HepG2 (cell line): ENCODE data around the gene EEA1. TPM values are rescaled to one million over a fixed set of nuclear protein-coding genes. Genes with fewer than 3 reads are reported as not detected.

Source experiments
- ATAC-seq: fragments of 200-7000 bp; cut with Tn5 transposase; 3 replicates; pipeline ENCODE4 v1.9.1; 2020; ENCODE audit warnings: mild to moderate bottlenecking, moderate library complexity
- BruUV-seq: library from RNA; stranded (reverse); fragments of 400-500 nt; replicated peaks from 2 replicates; lab custom pipeline; 2021; lab: Mats Ljungman, UMichigan
- CTCF ChIA-PET: fragments of 300-600 bp; formaldehyde crosslinking; extraction: SDS; loops from one replicate; lab custom pipeline; 2021; ENCODE audit warnings: low total read pairs, inconsistent platforms, low intra/inter-chr PET ratio; lab: Yijun Ruan, JAX
- POLR2A ChIA-PET: fragments of 350-600 bp; sonication (Branson Sonifier 250); formaldehyde crosslinking; loops from one replicate; lab custom pipeline; 2020; ENCODE audit warnings: antibody characterized with exemption, inconsistent platforms; lab: Yijun Ruan, JAX
- DNase-seq: peaks from one replicate; pipeline ENCODE4 v3.0.0-alpha.2; 2015; ENCODE audit warnings: low spot score
- FAIRE-seq: peaks from 3 replicates; lab custom pipeline; 2011; peaks lifted over from hg19 to GRCh38; lab: Jason Lieb, UNC
- H2AFZ ChIP-seq: one replicate; pipeline ENCODE4 v1.6.1; 2011; ENCODE audit warnings: low read length, inconsistent platforms
- H3K27ac ChIP-seq: fragments of 300-600 bp; 3 replicates; pipeline ENCODE4 v1.8.0; 2011; ENCODE audit warnings: mixed run types, mild to moderate bottlenecking, mixed read lengths, low read length, inconsistent platforms; ENCODE audit not compliant: insufficient read depth; ENCODE audit errors: extremely low read length
- H3K27me3 ChIP-seq, 2 experiments: fragments of 200-600 bp in 1 of 2; 2 replicates in 1 of 2; 3 replicates in 1 of 2; pipeline versions ENCODE4 v1.6.0 to v1.8.0; 2011; ENCODE audit warnings: low read length in 2 of 2, mild to moderate bottlenecking in 2 of 2, moderate library complexity in 2 of 2, inconsistent platforms in 1 of 2; ENCODE audit not compliant: insufficient read depth in 2 of 2, control insufficient read depth in 1 of 2
- H3K36me3 ChIP-seq, 2 experiments: fragments of 200-600 bp in 1 of 2; replicated peaks in 1 of 2; 2 replicates in 1 of 2; 3 replicates in 1 of 2; pipeline versions ENCODE4 v1.5.1 to v1.8.0; 2011; ENCODE audit warnings: low read length in 2 of 2, inconsistent platforms in 1 of 2; ENCODE audit not compliant: insufficient read depth in 2 of 2, control insufficient read depth in 1 of 2
- H3K4me1 ChIP-seq: 2 replicates; pipeline ENCODE4 v1.5.1; 2012; ENCODE audit warnings: low read length, inconsistent platforms; ENCODE audit not compliant: insufficient read depth
- H3K4me2 ChIP-seq: 2 replicates; pipeline ENCODE4 v1.6.0; 2011; ENCODE audit warnings: low read depth, low read length, inconsistent platforms
- H3K4me3 ChIP-seq, 3 experiments: fragments of 200-600 bp in 1 of 3; sonication (generic), shearing (Covaris generic) in 1 of 3; replicated peaks in 1 of 3; 2 replicates each; pipeline ENCODE4 v1.5.1; 2011 to 2016; ENCODE audit warnings: low read length in 3 of 3, inconsistent platforms in 2 of 3, low read depth in 2 of 3, mild to moderate bottlenecking in 2 of 3, control low read depth in 1 of 3, mixed read lengths in 1 of 3; ENCODE audit not compliant: insufficient read depth in 1 of 3
- H3K79me2 ChIP-seq: one replicate; pipeline ENCODE4 v1.6.1; 2011; ENCODE audit warnings: low read length, inconsistent platforms; ENCODE audit not compliant: insufficient read depth
- H3K9ac ChIP-seq: 2 replicates; pipeline ENCODE4 v1.6.0; 2011; ENCODE audit warnings: mild to moderate bottlenecking, low read depth, low read length, inconsistent platforms; ENCODE audit not compliant: insufficient read depth
- H3K9me3 ChIP-seq: 2 replicates; pipeline ENCODE4 v1.5.1; 2012; ENCODE audit warnings: mild to moderate bottlenecking, low read length
- H4K20me1 ChIP-seq: 2 replicates; pipeline ENCODE4 v1.6.0; 2011; ENCODE audit warnings: inconsistent platforms, mild to moderate bottlenecking, low read length, moderate library complexity; ENCODE audit not compliant: insufficient read depth
- KLF11 ChIP-seq: IDR thresholded peaks from 2 replicates; pipeline ENCODE4 v1.6.1; 2016; ENCODE audit warnings: missing compliant biosample characterization
- KLF13 ChIP-seq: sonication (generic); formaldehyde crosslinking; IDR thresholded peaks from 2 replicates; pipeline ENCODE4 v1.4.0; 2020; ENCODE audit warnings: mild to moderate bottlenecking, missing genetic modification reagents
- MTA1 ChIP-seq: sonication (generic); formaldehyde crosslinking; IDR thresholded peaks from 2 replicates; pipeline ENCODE4 v1.4.0; 2020; ENCODE audit warnings: missing genetic modification reagents, mild to moderate bottlenecking, borderline replicate concordance
- SP4 ChIP-seq: sonication (generic); formaldehyde crosslinking; IDR thresholded peaks from 2 replicates; pipeline ENCODE4 v1.8.1; 2023; ENCODE audit warnings: mild to moderate bottlenecking, missing genetic modification reagents
- TAF15 ChIP-seq: fragments of 200-400 bp; formaldehyde crosslinking; IDR thresholded peaks from one replicate; pipeline ENCODE4 v1.6.1; 2018; ENCODE audit warnings: mild to moderate bottlenecking, low read depth, low read length; ENCODE audit not compliant: poor library complexity, severe bottlenecking
- ZNF44 ChIP-seq: sonication (generic); formaldehyde crosslinking; IDR thresholded peaks from 2 replicates; pipeline ENCODE4 v1.5.1; 2020; ENCODE audit warnings: mild to moderate bottlenecking, missing genetic modification reagents
- WGBS: methylation state at CpG from one replicate; pipeline ENCODE4 v1.1.6; 2017; ENCODE audit warnings: low lambda C conversion rate; 5-methylcytosine and 5-hydroxymethylcytosine counted together
- in situ Hi-C: cut with HindIII; loops from 2 replicates; pipeline ENCODE4 v1.10.0; 2017; ENCODE audit warnings: low pct_unique_long_range_greater_than_20kb; ENCODE audit not compliant: extremely low pct_ligation_motif_present
- intact Hi-C: fragments of 100-400 bp; cut with micrococcal nuclease; formaldehyde crosslinking; loops from one replicate; pipeline ENCODE4 v1.10.0; 2022; ENCODE audit not compliant: unreplicated experiment
- polyA plus RNA-seq, 8 experiments: library from polyadenylated mRNA; depleted of rRNA in 3 of 8; stranded (reverse) in 7 of 8; unstranded in 1 of 8; fragments of >200 nt; fragmentation: Illumina TruSeq in 4 of 8; extraction: Trizol in 4 of 8; gene quantifications; 2 replicates each; pipeline versions ENCODE4 v1.2.1 to v1.2.3, GENCODE V29; 2011 to 2016; ENCODE audit warnings: low read depth in 4 of 8, missing spikeins in 1 of 8, mixed read lengths in 1 of 8; ENCODE audit not compliant: insufficient read depth in 1 of 8
- total RNA-seq, 5 experiments: library from RNA; depleted of rRNA; stranded (reverse); fragments of >200 nt; fragmentation: Illumina TruSeq; extraction: Trizol; gene quantifications; 2 replicates each; pipeline ENCODE4 v1.2.3, GENCODE V29; 2016; ENCODE audit warnings: low read depth in 1 of 5
- TF ChIP-seq, protein P1 (sequence below): sonication (generic); formaldehyde crosslinking; conservative IDR thresholded peaks from 2 replicates; pipeline ENCODE4 v1.8.1; 2023; ENCODE audit warnings: missing genetic modification reagents
- TF ChIP-seq, protein P2 (sequence below): sonication (generic); formaldehyde crosslinking; conservative IDR thresholded peaks from 2 replicates; pipeline ENCODE4 v1.4.0; 2020; ENCODE audit warnings: missing genetic modification reagents

Gene EEA1
- total and polyA plus RNA-seq, 2 of the 13 experiments (the other 11 are each of a cell fraction or from before 2014, with no cell fraction given) = 5.0 to 19.3 TPM

- TF ChIP-seq, protein P1, sequence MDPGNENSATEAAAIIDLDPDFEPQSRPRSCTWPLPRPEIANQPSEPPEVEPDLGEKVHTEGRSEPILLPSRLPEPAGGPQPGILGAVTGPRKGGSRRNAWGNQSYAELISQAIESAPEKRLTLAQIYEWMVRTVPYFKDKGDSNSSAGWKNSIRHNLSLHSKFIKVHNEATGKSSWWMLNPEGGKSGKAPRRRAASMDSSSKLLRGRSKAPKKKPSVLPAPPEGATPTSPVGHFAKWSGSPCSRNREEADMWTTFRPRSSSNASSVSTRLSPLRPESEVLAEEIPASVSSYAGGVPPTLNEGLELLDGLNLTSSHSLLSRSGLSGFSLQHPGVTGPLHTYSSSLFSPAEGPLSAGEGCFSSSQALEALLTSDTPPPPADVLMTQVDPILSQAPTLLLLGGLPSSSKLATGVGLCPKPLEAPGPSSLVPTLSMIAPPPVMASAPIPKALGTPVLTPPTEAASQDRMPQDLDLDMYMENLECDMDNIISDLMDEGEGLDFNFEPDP (CRISPR knock-in tag) = no peak
- TF ChIP-seq ZNF44 (CRISPR knock-in tag) = no peak
- TF ChIP-seq TAF15 = no peak
- no peak for TF ChIP-seq MTA1 (CRISPR knock-in tag)
- no peak for TF ChIP-seq KLF13 (CRISPR knock-in tag)
- no peak for TF ChIP-seq SP4 (CRISPR knock-in tag)
- TF ChIP-seq, all 625 proteins: peak for 0
Observed at GRCh38 chr12:92821142-92821541, 108.0 kb downstream of the EEA1 start (continued).

GRCh38 chr12:92814584-92814983 lies 114.5 kb downstream of the EEA1 start:
- in situ Hi-C loops = no loop called here
- no peak for DNase-seq
- H3K4me1 ChIP-seq = no peaks in the 10 kb centered on the region
- ChIA-PET CTCF (no interaction called here), POLR2A (no interaction called here)
- peaks cover 8 to 42% of the 10 kb centered on the region in 2 experiments for H3K36me3 ChIP-seq
- H3K9ac ChIP-seq = no peak overlapping the region
- TF ChIP-seq, protein P2, sequence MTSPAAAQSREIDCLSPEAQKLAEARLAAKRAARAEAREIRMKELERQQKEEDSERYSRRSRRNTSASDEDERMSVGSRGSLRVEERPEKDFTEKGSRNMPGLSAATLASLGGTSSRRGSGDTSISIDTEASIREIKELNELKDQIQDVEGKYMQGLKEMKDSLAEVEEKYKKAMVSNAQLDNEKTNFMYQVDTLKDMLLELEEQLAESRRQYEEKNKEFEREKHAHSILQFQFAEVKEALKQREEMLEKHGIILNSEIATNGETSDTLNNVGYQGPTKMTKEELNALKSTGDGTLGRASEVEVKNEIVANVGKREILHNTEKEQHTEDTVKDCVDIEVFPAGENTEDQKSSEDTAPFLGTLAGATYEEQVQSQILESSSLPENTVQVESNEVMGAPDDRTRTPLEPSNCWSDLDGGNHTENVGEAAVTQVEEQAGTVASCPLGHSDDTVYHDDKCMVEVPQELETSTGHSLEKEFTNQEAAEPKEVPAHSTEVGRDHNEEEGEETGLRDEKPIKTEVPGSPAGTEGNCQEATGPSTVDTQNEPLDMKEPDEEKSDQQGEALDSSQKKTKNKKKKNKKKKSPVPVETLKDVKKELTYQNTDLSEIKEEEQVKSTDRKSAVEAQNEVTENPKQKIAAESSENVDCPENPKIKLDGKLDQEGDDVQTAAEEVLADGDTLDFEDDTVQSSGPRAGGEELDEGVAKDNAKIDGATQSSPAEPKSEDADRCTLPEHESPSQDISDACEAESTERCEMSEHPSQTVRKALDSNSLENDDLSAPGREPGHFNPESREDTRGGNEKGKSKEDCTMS (CRISPR knock-in tag) = no peak
- TF ChIP-seq KLF11 = no peak
- H3K9me3 ChIP-seq = no peaks in the 10 kb centered on the region
- H3K27me3 ChIP-seq = no peaks in the 10 kb centered on the region
- H3K79me2 ChIP-seq = no peaks in the 10 kb centered on the region
- FAIRE-seq = no peak
- H3K4me2 ChIP-seq = no peak overlapping the region
- H3K4me3 ChIP-seq = no peak overlapping the region
- intact Hi-C loops = no loop called here
- no peak overlapping the region for H3K27ac ChIP-seq
- no peak overlapping the region for H2AFZ ChIP-seq
- BruUV-seq = no TSS peak
- H4K20me1 ChIP-seq = no peaks in the 10 kb centered on the region
- WGBS = 96% methylated on average over 2 of the region's 2 CpGs
- ATAC-seq = no peak
